WERI-Rb-1 (cell line): ENCODE measurements around the gene BCL10.

ENCODE experiments used
- DNase-seq: peaks from one replicate; pipeline ENCODE4 v3.0.0-alpha.2; 2020
- H3K27ac ChIP-seq: fragments of 250-450 bp; sonication (Bioruptor Pico); 2 replicates; pipeline ENCODE4 v1.5.1; 2020; ENCODE audit warnings: mild to moderate bottlenecking, moderate library complexity
- H3K27me3 ChIP-seq: fragments of 250-450 bp; sonication (Bioruptor Pico); 2 replicates; pipeline ENCODE4 v1.5.1; 2021; ENCODE audit warnings: mild to moderate bottlenecking, low read depth, moderate library complexity; ENCODE audit not compliant: insufficient read depth, severe bottlenecking
- H3K36me3 ChIP-seq: fragments of 250-450 bp; sonication (Bioruptor Pico); 2 replicates; pipeline ENCODE4 v1.5.1; 2020; ENCODE audit warnings: mild to moderate bottlenecking, moderate library complexity
- H3K4me3 ChIP-seq: 2 replicates; pipeline ENCODE4 v1.5.1; 2011; ENCODE audit warnings: low read depth, mild to moderate bottlenecking, control low read depth, low read length
- H3K9me3 ChIP-seq: fragments of 250-450 bp; sonication (Bioruptor Pico); 2 replicates; pipeline ENCODE4 v1.5.1; 2021; ENCODE audit warnings: mild to moderate bottlenecking, moderate library complexity; ENCODE audit not compliant: severe bottlenecking
- TF ChIP-seq, protein P1 (sequence below): IDR thresholded peaks from 2 replicates; pipeline ENCODE4 v1.5.1; 2011; ENCODE audit warnings: low read depth, mild to moderate bottlenecking, control low read depth, inconsistent platforms, low read length

Gene BCL10

GRCh38 chr1:85297538-85297854 lies 21.1 kb upstream of the BCL10 start:
- TF ChIP-seq, protein P1, sequence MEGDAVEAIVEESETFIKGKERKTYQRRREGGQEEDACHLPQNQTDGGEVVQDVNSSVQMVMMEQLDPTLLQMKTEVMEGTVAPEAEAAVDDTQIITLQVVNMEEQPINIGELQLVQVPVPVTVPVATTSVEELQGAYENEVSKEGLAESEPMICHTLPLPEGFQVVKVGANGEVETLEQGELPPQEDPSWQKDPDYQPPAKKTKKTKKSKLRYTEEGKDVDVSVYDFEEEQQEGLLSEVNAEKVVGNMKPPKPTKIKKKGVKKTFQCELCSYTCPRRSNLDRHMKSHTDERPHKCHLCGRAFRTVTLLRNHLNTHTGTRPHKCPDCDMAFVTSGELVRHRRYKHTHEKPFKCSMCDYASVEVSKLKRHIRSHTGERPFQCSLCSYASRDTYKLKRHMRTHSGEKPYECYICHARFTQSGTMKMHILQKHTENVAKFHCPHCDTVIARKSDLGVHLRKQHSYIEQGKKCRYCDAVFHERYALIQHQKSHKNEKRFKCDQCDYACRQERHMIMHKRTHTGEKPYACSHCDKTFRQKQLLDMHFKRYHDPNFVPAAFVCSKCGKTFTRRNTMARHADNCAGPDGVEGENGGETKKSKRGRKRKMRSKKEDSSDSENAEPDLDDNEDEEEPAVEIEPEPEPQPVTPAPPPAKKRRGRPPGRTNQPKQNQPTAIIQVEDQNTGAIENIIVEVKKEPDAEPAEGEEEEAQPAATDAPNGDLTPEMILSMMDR, result no peak
- Histone ChIP-seq H3K27ac (no peak overlapping the region), H3K36me3 (no peaks in the 10 kb centered on the region)

GRCh38 chr1:85296980-85297379 lies 20.5 kb upstream of the BCL10 start:
- TF ChIP-seq, protein P1, result no peak
- no peak for DNase-seq
- Histone ChIP-seq H3K4me3 (no peak overlapping the region), H3K27me3 (no peaks in the 10 kb centered on the region), H3K9me3 (no peaks in the 10 kb centered on the region), H3K36me3 (no peaks in the 10 kb centered on the region), H3K27ac (no peak overlapping the region)

More at GRCh38 chr1:85297538-85297854, 21.1 kb upstream of the BCL10 start:
- no peaks in the 10 kb centered on the region for H3K9me3 ChIP-seq
- no peak overlapping the region for H3K4me3 ChIP-seq
- no peaks in the 10 kb centered on the region for H3K27me3 ChIP-seq
- no peak for DNase-seq

GRCh38 chr1:85295654-85296053 lies 19.2 kb upstream of the BCL10 start:
- no peak overlapping the region for H3K27ac ChIP-seq
- H3K36me3 ChIP-seq, result no peaks in the 10 kb centered on the region
- TF ChIP-seq, protein P1, result no peak
- H3K27me3 ChIP-seq, result no peaks in the 10 kb centered on the region
- H3K4me3 ChIP-seq, result no peak overlapping the region
- H3K9me3 ChIP-seq, result no peaks in the 10 kb centered on the region
- no peak for DNase-seq

DNA sequence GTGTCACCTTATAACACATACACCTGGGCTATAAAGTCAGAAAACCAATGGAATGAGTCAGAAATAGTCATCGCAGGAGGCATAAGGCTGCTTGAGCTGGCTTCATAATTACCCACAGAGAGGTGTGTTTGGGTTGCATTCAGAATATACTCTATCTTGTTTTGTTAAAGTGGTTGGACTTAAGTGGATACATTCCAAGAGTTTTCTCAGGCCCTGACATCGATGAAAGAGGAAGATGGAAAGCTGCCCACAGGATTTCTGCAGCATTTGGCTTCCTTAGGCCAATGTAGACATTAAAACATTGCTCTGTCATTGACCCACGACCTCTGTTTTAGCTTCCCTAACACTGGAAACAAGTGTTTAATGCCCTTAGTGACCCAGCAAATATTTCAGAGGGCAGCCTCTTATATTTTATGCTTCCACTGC lies 18.6 kb upstream of the BCL10 start:
- H3K27ac ChIP-seq, result no peak overlapping the region
- no peaks in the 10 kb centered on the region for H3K27me3 ChIP-seq
- H3K36me3 ChIP-seq, result no peaks in the 10 kb centered on the region
- TF ChIP-seq, protein P1, result no peak
- no peak for DNase-seq
- no peak overlapping the region for H3K4me3 ChIP-seq
- no peaks in the 10 kb centered on the region for H3K9me3 ChIP-seq

DNA sequence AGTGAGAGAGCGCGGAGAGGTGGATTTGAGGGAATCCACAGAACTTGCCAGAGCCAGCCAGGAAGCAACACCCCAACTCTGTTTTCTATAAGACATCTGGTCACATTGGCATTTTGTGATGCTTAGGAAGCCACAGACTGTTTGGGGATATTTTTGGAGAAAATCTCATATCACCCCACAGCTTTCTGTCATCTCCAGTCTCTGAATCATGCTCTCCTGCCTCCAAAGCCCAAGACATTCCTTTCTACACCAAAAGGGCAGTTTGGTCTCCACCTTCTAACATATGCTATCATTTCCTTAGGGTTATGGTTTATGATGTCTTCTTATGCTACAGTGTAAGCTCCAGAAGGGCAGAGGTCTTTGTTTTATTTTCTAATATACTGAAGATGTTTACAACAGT lies 14.4 kb upstream of the BCL10 start:
- TF ChIP-seq, protein P1, result no peak
- no peak for DNase-seq
- H3K27me3 ChIP-seq, result no peaks in the 10 kb centered on the region
- no peak overlapping the region for H3K27ac ChIP-seq
- H3K9me3 ChIP-seq, result no peaks in the 10 kb centered on the region
- H3K36me3 ChIP-seq, result no peaks in the 10 kb centered on the region
- no peak overlapping the region for H3K4me3 ChIP-seq

DNA sequence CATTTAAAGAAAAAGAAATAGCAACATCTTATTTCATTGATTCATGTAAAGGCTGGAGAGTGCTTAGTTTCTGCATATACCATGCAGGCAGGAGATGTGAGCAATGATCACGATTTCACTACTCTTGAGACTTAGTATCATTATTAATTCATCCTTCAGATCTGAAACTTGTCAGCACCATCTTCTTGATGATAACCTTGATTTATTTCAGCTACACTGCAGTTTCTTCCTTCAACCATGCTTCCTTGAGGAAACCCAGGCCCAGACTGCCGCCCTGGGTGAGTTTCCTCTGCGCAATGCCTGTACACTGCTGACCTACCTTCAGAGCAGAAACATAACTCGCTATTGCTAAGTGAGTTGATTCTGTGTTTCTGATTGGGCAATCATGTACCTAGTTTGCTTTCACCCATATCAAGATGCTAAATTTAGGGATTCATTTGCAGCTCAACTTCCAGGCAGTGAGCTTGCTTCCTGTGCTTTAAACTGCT lies 13.5 kb upstream of the BCL10 start:
- Histone ChIP-seq H3K36me3 (no peaks in the 10 kb centered on the region), H3K4me3 (no peak overlapping the region), H3K9me3 (no peaks in the 10 kb centered on the region), H3K27me3 (no peaks in the 10 kb centered on the region), H3K27ac (no peak overlapping the region)
- TF ChIP-seq, protein P1, result no peak
- DNase-seq, result no peak
